Measurements from ENCODE around the gene BBS2.

DNA sequence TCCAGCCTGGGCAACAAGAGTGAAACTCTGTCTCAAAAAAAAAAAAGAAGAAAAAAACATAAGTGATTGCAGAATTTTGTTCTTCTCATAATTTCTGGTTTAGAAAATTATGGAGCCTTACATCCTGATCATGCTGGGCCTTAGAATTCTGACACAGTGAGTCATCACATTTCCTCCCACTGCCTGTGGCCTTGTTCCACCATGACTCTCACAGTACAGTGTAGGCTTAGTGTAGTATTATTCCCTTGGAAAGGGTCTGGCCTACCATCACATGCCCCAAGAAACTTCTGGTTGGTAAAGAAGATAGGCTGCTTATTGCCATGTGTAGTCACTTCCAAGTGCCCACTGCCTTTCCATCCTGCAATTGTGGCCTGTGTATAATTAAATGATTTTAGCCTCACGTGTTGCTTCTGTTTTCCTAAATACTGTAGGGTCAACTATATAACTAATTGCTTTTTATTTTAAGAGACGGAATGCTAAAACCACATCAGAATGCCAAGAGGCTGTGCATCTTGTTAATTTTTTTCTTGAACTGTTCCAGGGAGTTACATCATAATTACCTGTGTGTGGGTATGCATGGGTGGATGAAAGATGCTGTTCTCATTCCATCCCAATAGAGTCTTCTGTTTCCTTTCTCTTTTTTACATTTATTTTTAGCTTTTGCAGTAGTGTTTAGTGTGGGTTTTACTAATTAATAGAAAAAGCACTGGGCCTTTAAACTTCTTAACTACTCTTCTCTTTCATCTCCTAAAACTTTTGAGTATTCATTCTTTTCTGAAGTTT is 42.5 kb downstream of the BBS2 start:
- no peak for TF ChIP-seq ZNF274 (IDR thresholded peaks at IDR 0.05; ENCODE audit: low read depth, low read length)
- no peak for TF ChIP-seq YY1 (IDR thresholded peaks at IDR 0.05; ENCODE audit: insufficient read depth, insufficient read length)
